GM12872 (cell line): ENCODE results near the gene TCHP.

Source experiments
- CTCF ChIP-seq: IDR thresholded peaks from 3 replicates; pipeline ENCODE4 v1.5.1; 2011; ENCODE audit warnings: low read depth, mild to moderate bottlenecking, low read length, moderate library complexity; ENCODE audit not compliant: insufficient read depth

The TCHP gene

GRCh38 chr12:109910254-109910968, 10.3 kb downstream of the TCHP start:
- no peak for TF ChIP-seq CTCF

GRCh38 chr12:109910969-109911348, 10.9 kb downstream of the TCHP start:
- peak; percentile 35; the same call in 2 of the 3 replicates for TF ChIP-seq CTCF

DNA sequence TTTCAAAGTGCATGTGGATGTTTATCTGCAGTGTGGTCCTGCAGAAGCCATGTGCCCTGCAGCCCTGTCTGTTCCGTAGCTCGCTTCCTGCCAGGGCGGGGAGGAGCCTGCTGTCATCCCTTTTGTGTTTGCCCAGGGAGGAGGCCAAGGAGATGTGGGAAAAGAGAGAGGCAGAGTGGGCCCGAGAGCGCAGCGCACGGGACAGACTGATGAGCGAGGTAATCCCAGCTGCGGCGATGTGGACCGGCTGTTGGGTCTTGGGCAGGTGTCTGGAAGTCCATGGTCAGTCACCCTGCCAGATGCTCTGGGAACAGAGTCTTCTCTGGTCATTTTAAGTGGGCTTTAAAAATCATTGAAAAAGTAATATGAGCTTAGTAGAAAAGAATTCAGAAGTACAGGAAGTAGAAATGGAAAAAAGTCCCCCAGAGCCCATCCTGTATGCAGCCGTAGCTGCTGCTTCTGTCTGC, 12.8 kb downstream of the TCHP start:
- no peak for TF ChIP-seq CTCF

DNA sequence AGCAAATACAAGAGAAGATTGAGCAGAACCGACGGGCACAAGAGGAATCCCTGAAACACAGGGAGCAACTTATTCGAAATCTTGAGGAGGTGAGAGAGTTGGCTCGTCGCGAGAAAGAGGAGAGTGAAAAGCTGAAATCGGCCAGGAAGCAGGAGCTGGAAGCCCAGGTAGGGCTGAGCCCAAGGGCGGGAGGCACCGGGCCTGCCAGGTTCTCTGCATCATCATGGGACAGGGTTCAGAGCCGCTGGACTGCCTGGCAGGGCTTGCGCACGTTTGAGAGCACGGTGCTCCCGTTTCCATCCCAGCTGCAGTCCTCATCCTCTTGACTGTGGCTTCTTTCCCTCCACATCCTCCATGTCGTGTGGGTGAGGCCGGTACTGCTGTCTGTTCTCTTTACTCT, 14.4 kb downstream of the TCHP start:
- no peak for TF ChIP-seq CTCF

DNA sequence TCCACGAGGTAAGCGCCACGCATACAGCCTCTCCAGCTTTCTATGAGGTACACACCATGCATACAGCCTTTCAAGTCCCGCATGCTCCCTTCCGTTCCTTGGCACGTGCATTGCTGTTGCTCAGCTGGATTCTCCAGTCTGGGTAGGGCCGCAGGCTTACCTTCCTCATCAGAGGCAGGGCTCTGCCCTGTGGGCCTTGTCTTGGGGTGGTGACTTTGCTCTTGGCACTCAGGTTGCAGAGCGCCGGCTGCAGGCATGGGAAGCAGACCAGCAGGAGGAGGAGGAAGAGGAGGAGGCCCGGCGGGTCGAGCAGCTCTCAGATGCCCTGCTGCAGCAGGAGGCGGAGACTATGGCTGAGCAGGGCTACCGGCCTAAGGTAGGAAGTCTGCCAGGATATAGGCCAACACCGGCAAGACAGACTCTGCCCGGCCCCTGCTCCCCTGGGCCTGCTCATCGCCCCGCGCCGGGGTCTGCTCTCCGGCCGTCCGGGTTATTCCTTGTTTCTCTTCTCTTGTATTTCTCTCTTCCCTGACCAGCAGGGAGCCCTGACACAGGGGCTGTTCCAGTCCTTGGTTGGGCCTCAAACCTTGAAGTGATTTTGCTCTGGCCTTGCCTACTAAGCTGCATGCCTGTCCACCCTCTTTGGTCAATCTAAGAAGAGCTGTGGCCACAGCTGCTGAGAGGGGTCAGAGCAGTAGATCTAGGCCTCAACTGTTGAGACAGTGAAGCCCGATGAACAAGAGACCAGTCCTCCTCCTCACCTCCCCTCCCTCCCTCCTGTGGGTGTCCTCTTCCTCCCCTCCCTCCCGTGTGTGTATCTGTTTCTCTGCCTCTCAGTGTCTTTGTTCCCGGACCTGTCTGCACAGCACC, 15.3 kb downstream of the TCHP start:
- TF ChIP-seq CTCF = no peak

GRCh38 chr12:109916045-109916444, 16.0 kb downstream of the TCHP start:
- TF ChIP-seq CTCF = no peak

GRCh38 chr12:109919456-109919855, 19.4 kb downstream of the TCHP start:
- no peak for TF ChIP-seq CTCF
